Measurements from ENCODE around the gene NDUFAF4. TPM values are rescaled to one million over a fixed set of nuclear protein-coding genes. Genes with fewer than 3 reads are reported as not detected.

NDUFAF4 gene
- total RNA-seq, 6 experiments from 2014 or later: 16.0 to 32.8 (median 27.1) TPM

DNA sequence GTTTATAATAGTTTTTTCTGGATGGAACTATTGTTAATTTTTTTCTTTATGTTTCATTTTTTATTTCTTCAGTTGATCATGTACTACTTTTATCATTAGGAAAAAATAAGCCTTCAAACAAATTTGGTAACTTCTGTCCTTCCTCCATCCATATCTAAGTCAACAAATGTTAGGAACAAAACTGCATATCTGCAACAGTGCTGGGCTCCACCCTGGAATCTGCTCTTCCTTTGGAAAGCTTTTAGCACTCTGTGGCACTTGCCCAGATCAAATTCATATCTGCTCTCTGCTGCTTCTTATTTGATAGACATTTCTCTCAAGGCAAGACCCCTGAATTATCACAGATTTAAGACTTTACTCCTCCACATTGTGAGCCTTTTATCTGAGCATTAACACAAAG lies 36.1 kb downstream of the NDUFAF4 start:
- H3K27me3 ChIP-seq: no peaks in the 10 kb centered on the region
- no peak overlapping the region for H3K4me3 ChIP-seq
- no peaks in the 10 kb centered on the region for H3K36me3 ChIP-seq
- TF ChIP-seq CTCF (IDR thresholded peaks at IDR 0.05): no peak
- no peak for TF ChIP-seq POLR2A (IDR thresholded peaks at IDR 0.05)
- ATAC-seq: no peak
- H3K9me3 ChIP-seq: no peaks in the 10 kb centered on the region
- intact Hi-C loops (cut with DNase I): no loop called here
- H3K4me1 ChIP-seq: no peaks in the 10 kb centered on the region
- DNase-seq: no peak
- H3K27ac ChIP-seq: no peak overlapping the region

GRCh38 chr6:96856856-96857255 lies 40.8 kb downstream of the NDUFAF4 start:
- Histone ChIP-seq H3K27ac (no peak overlapping the region), H3K36me3 (no peaks in the 10 kb centered on the region), H3K4me3 (no peak overlapping the region), H3K27me3 (no peaks in the 10 kb centered on the region), H3K9me3 (no peaks in the 10 kb centered on the region), H3K4me1 (no peaks in the 10 kb centered on the region)
- no peak for TF ChIP-seq CTCF (IDR thresholded peaks at IDR 0.05)
- no peak for TF ChIP-seq POLR2A (IDR thresholded peaks at IDR 0.05)
- WGBS (ENCODE audit: insufficient coverage, low coverage, low lambda C conversion rate, missing lambda C conversion rate): 44% methylated on average over 1 of the region's 1 CpG
- no peak for DNase-seq
- no peak for ATAC-seq
- intact Hi-C loops (cut with DNase I): no loop called here

DNA sequence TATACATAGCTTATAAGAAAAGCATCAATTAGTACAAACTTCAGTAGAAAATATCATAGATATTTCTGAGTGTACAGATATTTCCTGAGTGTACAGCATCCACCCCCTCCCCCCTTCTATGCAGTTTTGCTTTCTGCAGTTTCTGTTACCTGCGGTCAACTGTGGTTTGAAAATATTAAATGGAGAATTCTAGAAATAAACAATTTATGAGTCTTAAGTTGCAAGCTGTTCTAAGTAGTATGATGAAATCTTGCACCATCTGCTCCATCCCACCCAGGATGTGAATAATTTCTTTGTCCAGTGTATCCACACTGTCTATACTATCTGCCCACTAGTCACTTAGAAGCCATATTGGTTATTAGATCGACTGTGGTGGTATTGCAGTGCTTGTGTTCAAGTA lies 44.6 kb downstream of the NDUFAF4 start:
- ATAC-seq (no peak), DNase-seq (no peak)
- Histone ChIP-seq H3K4me3 (no peak overlapping the region), H3K4me1 (no peaks in the 10 kb centered on the region), H3K27ac (no peak overlapping the region), H3K27me3 (no peaks in the 10 kb centered on the region), H3K36me3 (no peaks in the 10 kb centered on the region), H3K9me3 (no peaks in the 10 kb centered on the region)
- TF ChIP-seq CTCF (IDR thresholded peaks at IDR 0.05) (no peak), POLR2A (IDR thresholded peaks at IDR 0.05) (no peak)
- 53% methylated on average over 2 of the region's 2 CpGs for WGBS (ENCODE audit: insufficient coverage, low coverage, low lambda C conversion rate, missing lambda C conversion rate)
- intact Hi-C loops (cut with DNase I): no loop called here

GRCh38 chr6:96852605-96853004 lies 45.1 kb downstream of the NDUFAF4 start:
- H3K27me3 ChIP-seq: no peaks in the 10 kb centered on the region
- no peaks in the 10 kb centered on the region for H3K36me3 ChIP-seq
- intact Hi-C loops (cut with DNase I): no loop called here
- DNase-seq (no peak), ATAC-seq (no peak)
- no peak for TF ChIP-seq POLR2A (IDR thresholded peaks at IDR 0.05)
- TF ChIP-seq CTCF (IDR thresholded peaks at IDR 0.05): no peak
- no peaks in the 10 kb centered on the region for H3K9me3 ChIP-seq
- no peak overlapping the region for H3K27ac ChIP-seq
- 69% methylated on average over 3 of the region's 3 CpGs for WGBS (ENCODE audit: insufficient coverage, low coverage, low lambda C conversion rate, missing lambda C conversion rate)
- H3K4me3 ChIP-seq: no peak overlapping the region
- H3K4me1 ChIP-seq: no peaks in the 10 kb centered on the region

- Histone ChIP-seq H3K4me1 (no peaks in the 10 kb centered on the region), H3K27me3 (no peaks in the 10 kb centered on the region), H3K9me3 (no peaks in the 10 kb centered on the region), H3K36me3 (no peaks in the 10 kb centered on the region), H3K27ac (no peak overlapping the region), H3K4me3 (no peak overlapping the region)
- 77% methylated on average over 7 of the region's 8 CpGs for WGBS (ENCODE audit: insufficient coverage, low coverage, low lambda C conversion rate, missing lambda C conversion rate)
- DNase-seq (no peak), ATAC-seq (no peak)
- intact Hi-C loops (cut with DNase I): no loop called here
- no peak for TF ChIP-seq CTCF (IDR thresholded peaks at IDR 0.05)
These were observed 45.8 kb downstream of the NDUFAF4 start for GRCh38 chr6:96851858-96852257.

Measured in right lobe of liver (tissue), 6 donors.